HepG2 (cell line): ENCODE results near the gene SLAMF6.

ENCODE experiments used
- BRCA1 ChIP-seq: sonication (generic); formaldehyde crosslinking; IDR thresholded peaks from 2 replicates; pipeline ENCODE4 v1.4.0; 2020; ENCODE audit warnings: missing genetic modification reagents
- CTCF ChIP-seq: sonication (generic); formaldehyde crosslinking; IDR thresholded peaks from 2 replicates; pipeline ENCODE4 v1.5.0; 2020; ENCODE audit warnings: mild to moderate bottlenecking, missing genetic modification reagents, moderate library complexity
- EZH2 ChIP-seq: conservative IDR thresholded peaks from 2 replicates; pipeline ENCODE4 v1.6.1; 2012; ENCODE audit warnings: mild to moderate bottlenecking, low read depth, low read length, moderate library complexity
- JUN ChIP-seq: sonication (generic); formaldehyde crosslinking; IDR thresholded peaks from 2 replicates; pipeline ENCODE4 v1.4.0; 2020; ENCODE audit warnings: mild to moderate bottlenecking, missing genetic modification reagents
- KDM5B ChIP-seq: sonication (generic); formaldehyde crosslinking; IDR thresholded peaks from 2 replicates; pipeline ENCODE4 v1.4.0; 2020; ENCODE audit warnings: missing genetic modification reagents, mild to moderate bottlenecking, borderline replicate concordance
- POLR2A ChIP-seq, 2 experiments: IDR thresholded peaks; 2 replicates each; pipeline ENCODE4 v1.6.1; 2011; ENCODE audit warnings: low read depth in 2 of 2, low read length in 2 of 2, mild to moderate bottlenecking in 1 of 2, moderate library complexity in 1 of 2; ENCODE audit not compliant: insufficient read depth in 1 of 2
- SALL2 ChIP-seq: sonication (generic); formaldehyde crosslinking; IDR thresholded peaks from 2 replicates; pipeline ENCODE4 v1.8.1; 2023; ENCODE audit warnings: mild to moderate bottlenecking, missing genetic modification reagents, inconsistent platforms
- SKIL ChIP-seq: sonication (generic); formaldehyde crosslinking; IDR thresholded peaks from 2 replicates; pipeline ENCODE4 v1.8.0; 2022; ENCODE audit warnings: missing genetic modification reagents, mild to moderate bottlenecking, moderate library complexity, borderline replicate concordance
- U2AF2 ChIP-seq: fragments of 200-400 bp; formaldehyde crosslinking; IDR thresholded peaks from 2 replicates; pipeline ENCODE4 v1.6.1; 2017; ENCODE audit warnings: low read depth, mild to moderate bottlenecking, low read length
- ZNF12 ChIP-seq: sonication (generic); formaldehyde crosslinking; IDR thresholded peaks from 2 replicates; pipeline ENCODE4 v1.5.0; 2020; ENCODE audit warnings: missing genetic modification reagents
- ZNF274 ChIP-seq: sonication (generic); formaldehyde crosslinking; IDR thresholded peaks from 2 replicates; pipeline ENCODE4 v1.5.1; 2020; ENCODE audit warnings: mild to moderate bottlenecking, missing genetic modification reagents
- ZNF670 ChIP-seq: sonication (generic); formaldehyde crosslinking; IDR thresholded peaks from 2 replicates; pipeline ENCODE4 v1.8.0; 2022; ENCODE audit warnings: mild to moderate bottlenecking, missing genetic modification reagents, borderline replicate concordance

- no peak for TF ChIP-seq BRCA1 (CRISPR knock-in tag)
- no peak for TF ChIP-seq CTCF (CRISPR knock-in tag)
- no peak for TF ChIP-seq POLR2A (IDR thresholded peaks at IDR 0.05; ENCODE audit: insufficient read depth in 1 of 2, low read depth in 2 of 2, low read length in 2 of 2)
- no peak for TF ChIP-seq KDM5B (CRISPR knock-in tag)
- no peak for TF ChIP-seq U2AF2
- no peak for TF ChIP-seq ZNF274 (CRISPR knock-in tag)
- TF ChIP-seq JUN = no peak
- TF ChIP-seq EZH2 = no peak
- TF ChIP-seq SKIL (CRISPR knock-in tag) = no peak
- TF ChIP-seq SALL2 (CRISPR knock-in tag) = no peak
- TF ChIP-seq ZNF12 (CRISPR knock-in tag) = no peak
- TF ChIP-seq ZNF670 = no peak
These were observed 76.0 kb downstream of the SLAMF6 start for GRCh38 chr1:160446945-160447600.
